ENCODE data around the gene TSEN2.
"Not testable (repeated sequence)": the region's sequence is repeated elsewhere in the genome, so short reads cannot be mapped to it uniquely, and the experiment has no call there.

Gene TSEN2

DNA sequence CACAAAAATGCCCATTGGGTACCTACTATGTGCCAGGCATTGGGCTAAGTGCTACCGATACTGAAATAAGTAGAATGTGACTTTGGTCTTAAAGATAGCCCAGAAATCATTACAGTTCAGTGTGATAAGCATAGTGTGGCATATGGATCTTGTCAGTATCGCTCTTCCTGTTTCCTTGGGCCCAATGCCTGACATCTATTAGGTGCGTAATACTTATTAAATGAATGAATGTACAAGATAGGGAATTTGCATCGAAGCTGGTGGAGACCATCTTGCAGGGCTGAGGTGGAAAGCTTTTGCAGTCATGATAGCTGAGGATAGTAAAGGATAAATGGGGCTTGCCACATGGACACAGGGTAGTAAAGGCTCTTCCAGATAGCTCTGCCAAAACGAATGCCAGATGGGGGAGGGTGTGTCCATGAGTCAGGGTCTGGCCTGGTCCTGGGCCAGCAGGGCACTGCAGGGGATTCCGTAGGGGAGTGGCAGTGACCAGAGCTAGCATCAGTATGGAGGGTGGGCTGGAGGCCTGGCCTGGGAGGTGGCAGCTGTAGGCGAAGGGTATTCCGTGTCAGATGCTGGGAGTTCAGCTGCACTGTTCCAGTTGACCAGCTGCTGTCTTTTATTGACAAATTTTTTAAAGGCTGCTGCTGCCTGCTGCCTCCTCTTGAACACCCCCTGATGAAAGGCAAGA is 23.5 kb downstream of the TSEN2 start:
- no peak for DNase-seq

DNA sequence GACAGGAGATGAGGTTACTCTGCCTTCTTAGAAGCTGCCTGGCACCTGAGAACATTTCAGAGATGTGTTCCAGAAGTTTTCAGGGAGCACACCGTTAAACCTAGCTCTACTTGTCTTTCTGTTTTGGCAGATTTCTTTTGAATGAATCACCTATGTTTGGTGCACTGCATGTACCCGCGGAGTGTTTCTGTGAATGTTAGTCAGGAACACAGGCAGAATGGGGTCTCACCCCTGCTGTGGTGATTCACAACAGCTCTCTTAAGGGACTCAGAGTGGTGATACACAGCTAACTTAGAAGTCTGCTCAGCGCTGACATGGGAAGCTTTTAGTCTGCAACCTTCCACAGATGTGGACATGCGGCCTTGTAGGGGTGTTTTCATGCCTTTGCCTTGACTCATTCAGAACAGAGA is 24.0 kb downstream of the TSEN2 start:
- no peak for DNase-seq

GRCh38 chr3:12509466-12509865 is 25.2 kb downstream of the TSEN2 start:
- no peak for DNase-seq

DNA sequence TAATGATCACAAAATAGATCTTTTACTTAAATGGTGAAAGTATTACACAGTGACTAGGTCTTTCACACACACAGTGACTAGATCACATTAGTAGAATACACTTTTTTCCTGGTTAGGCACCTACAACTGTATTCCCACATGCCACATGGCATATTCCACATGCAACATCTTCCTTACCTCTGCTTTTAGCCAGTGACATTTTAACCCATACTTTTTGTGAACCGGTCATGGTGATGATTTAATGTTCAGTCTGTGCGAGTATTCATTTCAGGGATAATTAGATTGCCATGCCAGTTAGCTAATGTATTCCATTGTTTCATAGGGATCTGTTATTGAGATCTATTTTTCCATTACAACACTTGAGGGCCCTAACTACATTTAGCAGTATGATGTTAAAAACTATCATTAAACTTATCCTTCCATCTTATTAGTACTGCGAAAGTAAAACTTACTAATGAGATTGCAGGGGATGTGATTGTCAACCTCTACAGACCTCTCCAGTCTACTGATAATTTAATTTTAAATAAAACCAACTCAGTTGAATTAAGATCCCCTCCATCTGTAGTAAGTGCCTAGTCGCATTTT is 28.3 kb downstream of the TSEN2 start:
- no peak for DNase-seq

DNA sequence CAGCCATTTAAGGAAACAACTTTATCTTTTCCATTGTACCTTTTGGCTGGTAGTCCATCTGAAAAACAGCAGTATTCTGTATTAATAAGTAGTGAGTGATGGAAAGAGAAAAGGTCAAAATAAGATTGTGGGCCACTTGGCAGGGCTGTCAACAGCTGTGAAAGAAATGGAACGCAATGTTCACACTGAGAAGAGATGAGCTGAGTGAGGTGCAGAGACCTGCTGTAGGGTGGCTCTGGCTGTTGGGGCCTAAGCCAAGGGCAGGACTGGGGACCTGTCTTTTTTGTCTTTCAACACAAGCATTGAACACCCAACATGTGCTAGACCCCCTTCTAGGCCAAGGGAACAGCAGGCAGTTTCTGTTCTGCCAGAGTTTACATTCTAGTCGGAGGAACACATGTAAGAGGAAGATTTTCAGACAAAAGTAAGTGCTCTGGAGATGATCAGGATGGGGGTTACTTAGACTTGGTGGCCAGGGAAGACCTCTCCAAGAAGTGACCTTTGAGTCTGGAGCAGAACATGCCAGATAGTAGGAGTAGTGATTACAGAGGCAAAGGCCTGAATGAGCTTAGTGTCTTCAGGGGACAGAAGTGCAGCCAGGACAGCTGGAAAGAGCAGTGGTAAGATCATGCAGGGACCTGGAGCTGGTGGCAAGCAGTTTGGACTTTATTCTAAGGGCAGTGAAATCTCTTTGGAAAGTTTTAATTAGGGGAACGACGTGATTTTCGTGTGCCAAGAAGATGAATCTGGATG is 29.6 kb downstream of the TSEN2 start:
- no peak for DNase-seq

DNA sequence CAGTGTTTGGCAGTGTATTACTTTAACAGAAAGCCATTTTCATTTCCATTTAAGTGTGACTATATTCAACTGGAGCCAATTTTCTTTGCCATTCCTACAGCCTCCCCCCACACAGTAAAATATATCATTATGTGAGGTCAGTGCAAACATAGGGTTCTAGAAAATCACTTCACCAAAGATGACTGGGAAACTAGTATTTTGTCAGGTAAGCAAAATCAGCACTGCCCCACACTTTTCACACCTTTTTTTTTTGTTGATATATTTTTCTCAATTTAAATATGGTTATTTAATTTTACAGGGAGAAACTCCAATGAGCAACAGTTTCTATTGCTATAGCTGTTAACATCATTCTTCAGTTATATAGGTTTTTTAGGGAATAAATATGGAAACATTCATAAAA is 31.4 kb downstream of the TSEN2 start:
- no peak for DNase-seq

DNA sequence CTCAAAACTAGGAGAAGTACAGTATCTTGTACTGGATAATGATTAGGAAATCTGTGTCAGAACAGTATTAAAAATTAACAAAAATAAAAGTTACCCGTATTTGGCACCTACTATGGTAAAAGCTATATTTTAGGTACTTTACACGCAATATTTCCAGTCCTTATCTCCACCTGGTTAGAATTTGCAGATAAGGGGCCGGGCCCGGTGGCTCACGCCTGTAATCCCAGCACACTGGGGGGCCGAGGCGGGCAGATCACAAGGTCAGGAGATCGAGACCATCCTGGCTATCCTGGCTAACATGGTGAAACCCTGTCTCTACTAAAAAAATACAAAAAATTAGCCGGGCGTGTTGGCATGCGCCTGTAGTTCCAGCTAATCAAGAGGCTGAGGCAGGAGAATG is 32.6 kb downstream of the TSEN2 start:
- DNase-seq = no peak

- DNase-seq = no peak
These were observed 34.2 kb downstream of the TSEN2 start for GRCh38 chr3:12518261-12519028.

DNA sequence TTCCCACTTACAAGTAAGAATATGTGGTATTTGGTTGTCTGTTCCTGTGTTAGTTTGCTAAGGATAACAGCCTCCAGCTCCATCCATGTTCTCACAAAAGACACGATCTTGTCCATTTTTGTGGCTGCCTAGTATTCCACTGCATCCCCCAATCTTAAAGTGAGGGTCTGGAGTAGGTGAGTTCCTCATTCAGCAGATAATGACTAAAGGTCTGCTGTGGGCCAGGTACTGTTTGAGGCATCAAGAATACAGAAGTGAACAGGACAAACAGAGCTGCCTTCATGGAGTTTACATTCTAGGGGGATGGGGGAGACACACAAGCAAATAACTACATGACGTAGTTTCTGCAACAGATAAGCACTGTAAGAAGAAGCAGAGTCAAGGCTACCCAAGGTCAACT is 36.7 kb downstream of the TSEN2 start:
- no peak for DNase-seq

- no peak for DNase-seq
These were observed 38.4 kb downstream of the TSEN2 start for GRCh38 chr3:12522721-12523120.

DNA sequence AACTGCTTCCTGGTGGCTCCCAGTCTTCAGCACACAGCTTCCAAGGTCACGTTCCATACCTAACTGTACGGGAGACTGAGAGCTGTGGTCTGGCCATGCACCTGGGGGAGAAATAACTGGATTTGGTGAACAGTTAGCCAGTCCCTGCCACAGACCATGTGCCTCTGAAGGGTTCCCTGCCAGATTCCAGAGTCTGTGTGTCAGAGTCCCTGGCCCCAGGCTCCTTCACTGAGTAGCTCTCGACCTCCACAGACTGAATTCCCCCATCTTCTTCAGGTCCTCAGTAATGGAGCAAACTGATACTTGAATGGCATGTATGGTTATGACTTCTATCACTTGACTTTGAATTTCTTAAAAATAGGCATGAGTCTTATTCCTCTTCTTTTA is 43.5 kb downstream of the TSEN2 start:
- DNase-seq = no peak

DNA sequence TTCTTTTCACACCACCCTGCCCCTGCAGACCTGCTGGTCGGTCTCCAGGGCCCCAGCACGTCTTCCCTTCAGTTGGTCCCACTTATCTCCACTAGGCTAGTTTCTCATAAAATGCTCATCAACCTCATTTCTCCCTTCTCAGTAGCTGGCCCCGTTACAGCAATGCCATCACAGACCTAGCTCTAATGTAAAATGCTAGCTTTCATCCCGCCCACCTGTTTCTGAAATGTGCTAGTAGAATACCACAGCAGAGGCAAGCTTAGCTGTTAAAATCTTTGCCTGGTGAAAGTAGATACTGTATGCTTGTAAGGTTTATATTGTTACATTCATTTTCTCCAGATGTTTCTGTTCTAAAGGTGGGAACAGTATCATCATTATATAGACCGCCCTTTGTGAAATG is 47.9 kb downstream of the TSEN2 start:
- no peak for DNase-seq

GRCh38 chr3:12536423-12536822 is 52.1 kb downstream of the TSEN2 start:
- no peak for DNase-seq

GRCh38 chr3:12541625-12542024 is 57.3 kb downstream of the TSEN2 start:
- DNase-seq = no peak

DNA sequence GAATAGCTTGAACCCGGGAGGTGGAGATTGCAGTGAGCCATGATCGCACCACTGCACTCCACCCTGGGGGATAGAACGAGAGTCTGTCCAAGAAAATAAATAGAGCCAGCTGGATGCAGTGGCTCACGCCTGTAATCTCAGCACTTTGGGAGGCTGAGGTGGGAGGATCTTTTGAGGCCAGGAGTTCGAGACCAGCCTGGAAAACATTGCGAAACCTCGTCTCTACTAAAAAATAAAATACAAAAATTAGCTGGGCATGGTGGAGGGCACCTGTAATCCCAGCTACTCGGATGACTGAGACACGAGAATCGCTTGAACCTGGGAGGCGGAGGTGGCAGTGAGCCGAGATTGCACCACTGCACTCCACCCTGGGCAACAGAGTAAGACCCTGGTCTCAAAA is 59.2 kb downstream of the TSEN2 start:
- not testable (repeated sequence) for DNase-seq

- DNase-seq = no peak
These were observed 60.6 kb downstream of the TSEN2 start for GRCh38 chr3:12544652-12545472.

- no peak for DNase-seq
These were observed 61.2 kb downstream of the TSEN2 start, which contains the start of gene MKRN2OS for GRCh38 chr3:12545473-12545791. Gene MKRN2OS (minus strand): TSS chr3:12545499. CDS start chr3:12545464, 35 bp downstream.

DNA sequence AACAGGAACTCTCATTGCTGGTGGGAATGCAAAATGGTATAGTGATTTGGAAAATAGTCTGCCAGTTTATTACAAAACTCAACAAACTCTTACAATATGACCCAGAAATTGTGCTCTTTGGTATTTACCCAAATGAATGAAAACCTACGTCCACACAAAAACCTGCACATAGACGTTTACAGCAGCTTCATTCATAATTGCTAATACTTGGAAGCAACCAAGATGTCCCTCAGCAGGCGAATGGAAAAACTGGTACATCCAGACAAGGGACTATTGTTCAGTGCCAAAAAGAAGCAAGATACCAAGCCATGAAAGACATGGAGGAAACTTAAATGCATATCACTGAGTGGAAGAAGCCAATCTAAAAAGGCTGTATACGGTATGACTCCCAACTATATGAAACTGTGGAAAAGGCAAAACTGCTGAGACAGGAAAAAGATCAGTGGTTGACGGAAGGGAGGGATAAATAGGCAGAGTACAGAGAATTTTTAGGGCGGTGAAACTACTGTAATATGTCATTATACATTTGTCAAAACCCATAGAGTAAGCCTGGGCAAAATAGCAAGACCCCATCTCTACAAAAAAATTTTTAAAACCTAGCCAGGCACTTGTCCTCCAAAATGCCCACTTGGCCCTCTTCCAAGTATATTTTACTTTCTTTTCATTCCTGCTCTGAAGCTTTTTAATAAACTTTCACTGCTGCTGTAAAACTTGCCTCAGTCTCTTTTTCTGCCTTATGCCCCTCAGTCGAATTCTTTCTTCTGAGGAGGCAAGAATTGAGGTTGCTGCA is 65.9 kb downstream of the TSEN2 start:
- no peak for DNase-seq

- peak; percentile 18 for DNase-seq
These were observed 69.7 kb downstream of the TSEN2 start for GRCh38 chr3:12553921-12554391.

DNA sequence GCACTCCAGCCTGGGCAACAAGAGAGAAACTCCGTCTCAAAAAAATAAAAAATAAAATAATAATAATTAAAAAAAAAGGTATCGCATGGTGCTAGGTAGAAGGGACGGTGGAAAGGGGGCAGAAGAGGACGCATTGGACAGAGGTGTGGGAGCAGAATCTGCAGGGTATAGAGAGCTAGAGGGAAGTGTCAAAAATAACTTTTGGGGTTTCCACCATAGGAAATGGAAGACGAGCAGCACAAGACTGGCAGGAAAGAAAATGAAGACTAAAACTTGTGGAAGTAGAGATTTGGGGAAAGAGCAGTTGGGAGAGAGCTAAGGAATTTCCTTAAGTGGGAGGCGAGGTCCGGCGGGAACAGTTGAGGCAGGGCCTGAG is 72.0 kb downstream of the TSEN2 start:
- DNase-seq = no peak

DNA sequence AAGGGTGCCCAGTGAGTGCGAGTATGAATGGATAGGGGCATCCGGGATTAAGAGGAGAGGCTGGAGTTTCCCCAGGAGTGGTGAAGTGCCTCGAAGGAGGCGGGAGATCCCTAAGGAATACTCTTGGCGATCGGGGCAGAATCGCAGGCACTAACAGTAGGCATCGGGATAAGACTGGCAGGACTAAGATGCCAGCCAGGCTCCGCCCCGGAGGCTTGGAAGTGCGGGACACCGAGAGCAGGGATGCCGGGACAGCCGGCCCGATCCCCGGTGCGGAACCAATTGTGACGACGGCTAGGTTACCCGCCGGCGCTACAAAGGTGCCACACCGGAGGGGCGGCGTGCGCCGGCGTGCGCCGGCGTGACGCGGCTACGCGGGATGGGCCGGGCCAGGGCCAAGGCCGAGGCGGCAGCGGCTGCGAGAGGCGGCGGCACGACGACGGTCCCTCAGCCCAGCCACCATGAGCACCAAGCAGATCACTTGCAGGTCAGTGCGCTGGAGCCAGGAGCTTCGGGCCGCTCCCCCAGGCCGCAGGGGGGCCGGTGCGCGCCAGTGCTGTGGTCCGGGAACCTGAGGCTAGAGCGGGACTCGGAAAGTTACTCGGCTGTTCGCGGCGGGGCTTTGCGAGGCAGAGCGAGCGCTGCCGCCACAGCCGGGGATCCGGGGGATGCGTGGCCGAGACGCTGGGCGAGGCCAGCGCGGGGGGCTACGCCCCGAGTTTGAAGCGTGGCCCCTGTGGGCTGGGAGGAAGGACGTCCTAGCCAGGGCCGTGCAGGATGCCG is 72.6 kb downstream of the TSEN2 start, which contains the start of gene MKRN2:
Gene MKRN2 (plus strand): TSS at position 398 of the 783 bp plus-strand sequence. CDS start 64 bp downstream, at position 462.
- DNase-seq = peak; percentile 83
